NOMO-1 (cell line): ENCODE data around the gene SQOR.

ENCODE experiments used
- DNase-seq, 2 experiments: peaks; one replicate each; lab custom pipeline; 2025; ENCODE audit not compliant: unreplicated experiment in 2 of 2; lab: John Stamatoyannopoulos, UW

SQOR gene

DNA sequence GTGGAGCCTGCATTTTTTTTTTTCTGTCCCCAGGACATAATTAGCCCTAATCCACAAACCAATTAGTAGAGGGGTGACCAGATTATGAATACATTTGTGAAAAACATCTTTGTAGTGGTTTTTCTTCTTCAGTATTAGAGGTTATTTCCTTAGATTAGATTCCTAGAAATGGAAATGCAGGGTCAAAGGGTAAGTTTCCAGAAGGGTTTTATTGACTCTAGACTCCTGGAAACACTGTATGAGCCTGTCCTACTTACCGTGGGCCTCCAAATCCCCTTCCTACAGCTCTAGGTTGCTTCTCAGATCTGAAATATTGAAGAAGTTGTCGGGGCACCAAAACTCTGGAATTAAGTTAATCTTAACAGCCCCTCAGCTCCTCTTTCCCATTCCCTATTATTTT is 22.4 kb downstream of the SQOR start:
- DNase-seq = no peak

DNA sequence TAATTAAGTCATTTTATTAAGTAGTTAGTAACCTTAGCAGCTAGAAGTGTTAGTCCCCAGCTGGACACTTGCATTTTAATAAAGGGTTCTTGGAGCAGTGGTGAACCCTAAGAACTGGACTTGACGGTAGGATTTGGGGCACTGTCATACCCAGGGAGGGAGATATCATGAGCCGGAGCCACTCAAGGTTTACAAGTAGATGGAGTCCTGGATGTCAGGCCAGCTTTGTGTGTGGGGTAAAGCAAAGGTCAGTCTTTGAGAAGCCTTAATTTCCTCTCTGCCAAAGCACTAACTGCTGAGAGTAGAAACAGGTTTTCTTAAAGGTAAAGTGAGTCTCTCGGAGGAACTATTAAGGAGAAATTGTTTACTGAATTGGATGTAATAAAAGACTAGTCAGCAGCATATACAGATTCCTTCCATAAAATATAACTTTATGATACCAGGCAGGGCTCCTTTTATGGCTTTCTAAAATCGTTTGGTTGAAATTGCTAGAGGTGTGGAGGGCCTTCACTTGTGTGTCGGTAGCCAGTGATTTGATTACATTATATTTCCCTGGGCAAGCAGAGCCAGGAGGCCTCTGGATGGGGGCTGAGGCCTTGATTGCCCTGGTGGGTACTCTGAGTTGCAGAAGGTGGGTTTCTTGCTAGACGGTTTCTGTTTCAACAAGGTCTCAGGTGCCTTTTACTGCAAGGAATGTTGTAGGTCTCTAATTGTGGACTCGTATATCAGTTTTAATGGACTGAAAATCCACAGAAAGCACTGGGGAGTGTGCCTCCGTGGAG is 23.1 kb downstream of the SQOR start:
- DNase-seq = no peak

DNA sequence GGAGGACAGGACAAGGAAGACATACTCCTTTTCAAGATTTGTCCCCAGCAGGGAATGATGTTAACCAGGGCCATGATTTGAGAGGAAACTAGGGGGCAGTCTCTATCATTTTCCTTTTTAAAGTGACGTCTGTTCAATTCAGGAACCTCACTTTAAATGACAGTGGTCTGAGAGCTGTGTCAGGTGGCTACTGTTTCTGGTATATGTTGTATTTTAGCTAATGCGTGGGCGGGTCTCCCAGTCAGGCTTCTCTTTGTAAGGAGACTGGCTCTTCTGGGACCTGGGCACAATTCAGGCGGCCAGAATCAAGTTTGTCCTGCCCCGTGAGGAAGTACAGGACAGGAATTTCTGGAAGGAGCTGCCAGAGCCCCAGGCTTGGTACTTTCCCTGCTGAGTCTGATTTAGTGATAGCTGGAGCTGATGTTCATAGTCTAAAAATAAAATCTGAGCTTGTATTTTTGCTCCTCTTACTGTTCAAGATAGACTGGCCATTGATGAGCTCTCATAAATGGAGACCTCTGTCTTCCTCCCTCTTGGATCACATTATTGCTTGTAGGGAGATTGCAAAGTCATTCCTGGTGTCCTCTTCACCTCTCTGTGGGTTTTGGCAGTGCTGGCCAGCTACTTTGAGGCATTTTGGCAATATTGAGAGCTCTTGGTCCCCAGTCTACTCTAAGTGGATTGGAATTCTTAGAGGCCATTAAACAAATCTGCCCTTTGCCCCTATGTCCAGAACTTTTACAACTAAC is 25.6 kb downstream of the SQOR start:
- DNase-seq = no peak

DNA sequence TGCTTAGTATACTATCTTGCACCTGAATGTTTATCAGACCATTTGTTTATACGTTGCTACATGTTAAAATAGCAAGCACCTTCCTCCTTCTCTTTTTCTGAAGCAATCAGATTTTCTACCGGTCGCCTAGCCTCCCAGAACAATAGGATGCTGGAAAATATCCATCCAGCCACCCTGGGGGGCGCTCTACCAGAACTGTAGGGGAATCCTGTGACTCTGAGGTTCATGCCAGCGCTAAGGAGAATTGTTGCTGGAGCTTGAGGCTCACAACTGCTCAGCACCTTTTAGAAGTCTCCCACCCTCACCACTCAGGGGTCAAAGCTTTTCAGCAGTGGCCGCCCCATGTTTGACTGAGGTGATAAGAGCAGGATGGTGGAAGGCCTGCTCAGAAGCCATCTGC is 27.5 kb downstream of the SQOR start:
- no peak for DNase-seq

DNA sequence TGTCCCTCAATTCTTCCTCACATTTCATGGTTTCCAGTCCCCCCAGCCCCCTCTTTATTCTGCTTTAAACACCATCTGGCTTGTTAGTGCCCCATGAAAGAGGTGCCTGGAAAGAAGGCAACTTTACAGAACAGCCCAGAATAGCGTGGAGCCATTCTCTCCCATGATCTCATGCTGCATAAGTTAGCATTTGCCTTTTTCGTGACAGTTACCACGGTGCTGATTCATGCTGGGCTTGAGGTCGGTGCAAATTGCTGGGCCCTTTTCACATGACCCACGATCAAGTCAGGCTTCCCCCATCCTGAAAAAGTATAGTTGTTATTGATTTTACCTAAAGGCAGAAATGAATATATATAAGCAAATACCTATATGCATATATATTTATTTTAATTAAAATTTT is 29.6 kb downstream of the SQOR start:
- peak; percentile 5 to 24 for DNase-seq

DNA sequence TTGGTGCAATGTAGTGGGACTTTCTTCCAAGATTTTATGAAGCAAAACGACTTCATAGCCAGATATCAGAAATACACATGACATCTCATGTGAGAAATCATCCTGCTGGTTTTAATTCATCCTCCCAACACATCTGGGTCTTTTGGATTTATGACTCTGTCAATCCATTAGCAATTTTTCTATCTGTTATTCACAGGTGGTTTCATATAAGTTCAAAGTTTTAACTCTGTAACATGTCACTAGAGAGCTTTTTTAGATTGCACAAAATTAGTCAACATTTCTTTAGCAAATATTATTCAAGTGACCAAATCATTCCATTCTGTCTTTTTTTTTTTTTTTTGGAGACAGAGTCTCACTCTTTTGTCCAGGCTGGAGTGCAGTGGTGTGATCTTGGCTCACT is 30.4 kb downstream of the SQOR start:
- DNase-seq = no peak

DNA sequence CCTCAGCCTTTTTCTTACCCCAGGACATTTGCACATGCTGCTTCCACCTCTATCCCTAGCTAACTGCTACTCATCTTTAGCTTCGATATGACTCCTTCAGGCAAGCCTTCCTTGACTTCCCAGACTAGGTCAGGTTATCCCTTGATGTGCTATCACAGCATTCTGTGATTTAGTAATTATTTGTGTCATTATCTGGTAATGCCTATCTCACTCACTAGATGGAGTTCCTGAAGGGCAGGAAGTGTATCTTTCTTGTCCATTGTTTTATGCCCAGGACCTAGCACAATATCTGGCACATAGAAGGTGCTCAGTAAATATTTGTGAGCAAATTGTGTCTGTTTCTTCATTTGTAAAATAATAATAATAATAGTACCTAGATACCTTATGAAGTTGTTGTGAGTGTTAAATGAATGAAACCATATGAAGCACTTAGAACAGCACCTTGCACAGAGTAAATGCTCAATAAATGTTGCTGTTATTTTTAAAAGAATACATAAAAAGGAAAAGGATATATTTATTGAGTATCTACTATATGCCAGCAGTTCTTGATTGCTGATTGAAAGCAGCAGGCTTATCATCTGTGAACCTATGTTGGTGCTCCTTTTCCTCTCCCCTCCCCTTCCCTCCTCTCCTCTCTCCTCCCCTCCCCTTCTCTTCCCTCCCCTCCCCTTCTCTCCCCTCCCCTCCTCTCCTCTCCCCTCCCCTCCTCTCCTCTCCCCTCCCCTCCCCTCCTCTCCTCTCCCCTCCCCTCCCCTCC is 31.5 kb downstream of the SQOR start:
- DNase-seq = no peak

DNA sequence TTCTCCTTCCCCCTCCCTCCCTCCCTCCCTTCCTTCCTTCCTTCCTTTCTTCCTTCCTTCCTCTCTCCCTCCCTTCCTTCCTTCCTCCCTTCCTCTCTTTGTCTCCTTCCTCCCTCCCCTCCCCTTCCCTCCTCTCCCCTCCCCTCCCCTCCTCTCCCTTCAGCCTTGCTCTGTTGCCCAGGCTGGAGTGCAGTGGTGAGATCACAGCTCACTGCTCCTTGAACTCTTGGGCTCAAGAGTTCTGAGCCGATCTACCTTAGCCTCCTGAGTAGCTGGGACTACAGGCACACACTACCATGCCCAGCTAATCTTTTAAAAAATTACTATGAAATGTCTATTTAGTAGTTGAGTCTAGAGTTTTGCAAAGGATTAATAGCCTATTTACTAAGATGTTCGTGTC is 32.2 kb downstream of the SQOR start:
- no peak for DNase-seq

DNA sequence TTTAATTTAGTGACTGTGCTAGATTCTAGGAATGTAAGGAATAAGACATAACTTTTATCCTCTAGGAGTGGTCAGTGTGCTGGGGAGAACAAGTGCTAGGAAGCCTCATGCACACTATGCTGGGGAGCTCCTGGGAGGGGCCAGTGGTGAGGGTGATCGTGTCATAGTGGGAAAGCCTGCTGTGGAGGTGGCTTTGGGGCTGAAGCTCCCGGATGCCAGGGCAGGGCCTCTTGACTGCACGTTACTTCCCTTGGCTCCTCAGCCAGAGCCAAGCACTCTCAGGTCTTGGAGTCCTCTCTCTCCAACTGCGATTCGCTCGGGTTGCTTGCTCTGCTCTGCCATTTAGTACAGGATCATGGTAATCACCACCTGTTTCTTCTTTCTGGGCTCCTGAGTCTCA is 33.6 kb downstream of the SQOR start:
- no peak for DNase-seq

DNA sequence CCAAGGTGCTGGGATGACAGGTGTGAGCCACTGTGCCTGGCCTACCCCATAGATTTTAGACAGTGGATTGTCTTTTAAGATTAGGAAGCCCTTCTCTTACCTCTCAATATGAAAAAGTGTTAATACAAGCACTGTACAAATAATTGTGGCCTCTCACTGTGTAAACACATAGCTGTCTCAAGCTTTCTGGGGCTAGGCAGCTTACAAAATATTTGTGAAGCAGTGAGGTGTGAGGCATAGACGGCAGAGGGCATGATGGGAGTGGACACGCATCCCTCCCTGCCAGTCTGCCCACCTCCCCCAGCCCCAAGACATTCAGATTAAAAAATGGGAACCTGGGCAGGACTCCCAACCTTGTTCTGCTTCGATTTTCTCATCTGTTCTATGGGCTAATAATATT is 34.6 kb downstream of the SQOR start:
- DNase-seq = no peak

DNA sequence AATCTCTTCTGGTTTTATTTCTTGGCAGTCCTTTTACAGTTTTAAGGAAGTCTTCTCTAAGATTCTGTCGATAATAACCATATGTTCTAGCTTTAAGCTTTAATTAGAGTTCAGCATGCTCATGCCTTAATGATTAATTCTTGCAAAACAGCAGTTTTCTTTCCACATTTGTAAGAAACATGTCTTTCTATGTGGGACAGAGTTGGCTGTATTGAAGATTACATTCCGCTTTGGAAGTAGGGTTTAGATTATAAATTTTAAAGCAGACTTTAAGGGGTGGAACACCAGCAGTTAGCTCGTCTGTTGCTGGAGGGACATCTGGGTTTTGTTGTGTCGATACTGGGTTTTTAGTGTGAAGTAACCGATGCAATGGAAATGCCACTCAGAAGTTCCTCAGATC is 35.3 kb downstream of the SQOR start:
- no peak for DNase-seq

DNA sequence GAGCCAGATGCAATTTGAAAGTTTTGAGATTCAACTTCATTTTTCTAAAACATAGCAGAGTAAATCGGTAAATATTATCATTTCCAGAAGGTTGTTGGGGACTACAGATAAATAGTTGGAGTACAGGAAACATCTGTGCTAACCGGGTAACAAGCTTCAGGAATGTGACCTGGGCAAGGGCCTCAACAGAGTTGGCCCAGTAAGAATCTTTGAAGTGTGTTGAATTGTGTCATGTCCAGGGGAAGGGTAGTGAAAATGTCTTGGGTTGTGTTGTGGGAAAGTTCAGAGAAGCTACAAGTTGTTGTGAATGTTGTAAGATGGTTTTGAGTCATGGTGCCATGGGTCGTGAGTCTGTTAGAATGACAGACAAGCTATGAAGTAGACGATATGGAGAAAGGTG is 35.7 kb downstream of the SQOR start:
- no peak for DNase-seq

DNA sequence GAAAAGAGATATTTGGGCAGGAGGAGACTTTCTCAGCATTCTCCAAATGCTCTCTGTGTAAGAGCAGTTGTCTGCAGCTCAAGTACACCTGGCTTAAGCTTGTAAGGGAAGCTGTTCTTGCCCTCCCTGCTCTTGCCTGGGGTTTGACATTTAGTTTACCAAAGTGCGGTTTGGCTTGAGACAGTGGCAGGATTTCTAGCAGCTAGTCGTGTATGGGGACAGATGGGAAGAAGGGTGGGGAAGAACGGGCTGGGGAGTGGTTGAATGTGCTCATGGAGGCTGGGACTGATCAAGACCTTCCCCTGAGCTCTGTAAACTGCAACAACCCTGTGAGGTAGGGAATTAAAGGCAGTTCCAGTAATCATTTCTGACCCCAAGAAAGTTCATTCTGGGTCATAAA is 39.8 kb downstream of the SQOR start:
- DNase-seq = no peak

DNA sequence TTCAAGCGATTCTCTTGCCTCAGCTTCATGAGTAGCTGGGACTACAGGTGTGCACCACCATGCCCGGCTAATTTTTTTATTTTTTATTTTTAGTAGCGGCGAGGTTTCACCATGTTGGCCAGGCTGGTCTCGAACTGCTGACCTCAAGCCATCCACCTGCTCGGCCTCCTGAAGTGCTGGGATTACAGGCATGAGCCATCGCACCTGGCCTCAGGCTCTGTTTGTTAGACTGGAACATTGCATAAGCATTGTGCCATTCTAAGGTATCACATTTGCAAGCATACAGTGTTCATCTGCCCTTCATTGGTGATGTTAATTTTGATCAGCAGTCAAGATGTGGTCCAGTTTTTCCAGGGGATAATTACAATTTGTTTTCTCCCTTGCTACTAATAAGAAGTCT is 43.0 kb downstream of the SQOR start:
- no peak for DNase-seq

DNA sequence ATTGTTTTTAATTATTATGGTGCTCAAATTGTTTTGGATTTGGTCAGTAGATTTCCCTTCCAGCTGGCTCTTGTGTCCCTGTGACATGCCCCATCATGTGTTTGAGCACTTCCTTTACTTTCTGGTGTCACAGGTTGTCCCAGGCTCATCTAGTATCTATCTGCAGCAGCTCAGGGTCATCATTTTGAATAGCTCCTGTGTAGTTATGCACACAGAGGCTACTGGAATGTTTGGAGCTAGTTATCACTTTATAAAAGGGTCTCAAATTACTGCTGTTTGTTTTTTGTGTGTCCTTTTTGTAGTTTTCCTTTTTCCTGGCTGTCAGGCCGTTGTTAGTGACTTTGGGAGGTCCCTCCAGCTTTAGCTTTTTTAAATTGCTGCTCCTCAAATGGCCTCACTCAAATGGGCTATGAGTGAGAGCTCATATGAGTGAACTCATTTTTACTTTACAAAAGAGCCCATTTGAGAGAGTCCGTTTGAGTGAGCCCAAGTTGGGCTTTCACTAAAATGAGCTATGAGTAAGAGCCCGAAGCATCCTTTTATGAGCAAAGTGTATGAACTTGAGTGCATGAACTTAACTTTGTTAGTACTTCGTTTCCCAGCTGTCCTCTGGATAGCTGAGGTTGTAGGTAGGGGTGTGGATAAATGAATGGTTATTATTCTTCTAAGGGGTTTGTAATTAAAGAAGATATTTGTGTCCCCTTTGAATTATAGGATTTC is 43.8 kb downstream of the SQOR start:
- DNase-seq = no peak

DNA sequence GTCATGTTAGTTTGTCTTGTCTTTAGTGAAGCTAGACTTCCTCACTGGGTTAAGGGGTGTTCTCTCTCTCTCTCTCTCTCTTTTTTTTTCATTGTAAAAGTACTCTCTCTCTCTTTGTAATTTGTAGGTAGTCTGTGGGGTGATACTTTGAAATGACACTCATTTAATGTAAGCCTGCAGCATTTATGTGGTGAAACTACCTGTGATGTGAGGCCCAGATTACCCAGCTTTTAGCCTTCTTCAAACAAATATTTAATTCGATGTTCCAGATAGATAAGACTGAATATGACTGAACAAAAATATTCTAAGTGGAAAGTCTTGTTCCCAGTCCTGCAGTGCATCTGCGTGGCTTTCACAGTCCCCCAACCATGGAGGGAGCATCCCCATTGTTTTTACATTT is 49.7 kb downstream of the SQOR start:
- no peak for DNase-seq

DNA sequence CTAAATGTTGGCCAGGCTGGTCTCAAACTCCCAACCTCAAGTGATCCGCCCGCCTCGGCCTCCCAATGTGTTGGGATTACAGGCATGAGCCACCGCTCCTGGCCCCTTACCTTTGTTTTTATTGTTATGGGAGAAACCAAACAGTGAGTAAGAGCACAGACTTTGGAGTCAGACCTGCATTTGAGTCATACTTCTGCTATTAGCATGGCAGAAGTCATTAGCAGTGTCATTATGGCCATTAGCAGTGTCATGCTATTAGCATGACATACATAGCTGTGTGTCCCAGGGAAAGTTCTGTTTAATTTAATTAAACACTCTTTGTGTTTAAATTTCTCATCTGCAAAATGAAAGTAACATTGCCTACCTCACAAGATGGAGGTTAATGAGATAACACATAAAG is 54.8 kb downstream of the SQOR start:
- no peak for DNase-seq

DNA sequence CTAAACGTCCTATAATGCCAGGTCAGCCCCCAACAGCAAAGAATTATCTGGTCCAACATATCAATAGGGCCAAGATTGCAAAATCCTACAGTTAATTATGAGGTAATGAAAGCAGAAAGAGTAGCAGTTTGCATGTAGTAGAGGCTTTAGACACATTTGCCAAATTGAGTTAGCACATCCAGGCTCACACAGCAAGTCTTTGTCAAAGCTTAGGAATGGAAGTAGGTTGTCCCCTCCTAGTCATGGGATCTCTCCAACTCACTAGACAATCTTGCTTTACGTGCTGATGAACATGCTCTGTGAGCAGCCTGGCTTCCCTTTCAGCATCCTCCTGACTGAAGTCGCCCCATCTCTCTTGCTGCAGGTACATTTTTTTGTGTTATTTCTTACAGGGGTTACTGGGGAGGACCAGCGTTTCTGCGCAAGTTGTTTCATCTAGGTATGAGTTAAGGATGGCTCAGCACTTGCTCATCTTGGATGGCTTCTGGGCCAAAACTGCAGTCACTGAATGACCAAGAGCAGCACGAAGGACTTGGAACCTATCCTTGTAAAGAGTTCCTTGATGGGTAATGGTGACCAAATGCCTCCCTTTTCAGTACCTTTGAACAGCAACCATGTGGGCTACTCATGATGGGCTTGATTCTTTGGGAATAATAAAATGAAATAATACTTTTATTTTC is 55.9 kb downstream of the SQOR start:
- DNase-seq = no peak

DNA sequence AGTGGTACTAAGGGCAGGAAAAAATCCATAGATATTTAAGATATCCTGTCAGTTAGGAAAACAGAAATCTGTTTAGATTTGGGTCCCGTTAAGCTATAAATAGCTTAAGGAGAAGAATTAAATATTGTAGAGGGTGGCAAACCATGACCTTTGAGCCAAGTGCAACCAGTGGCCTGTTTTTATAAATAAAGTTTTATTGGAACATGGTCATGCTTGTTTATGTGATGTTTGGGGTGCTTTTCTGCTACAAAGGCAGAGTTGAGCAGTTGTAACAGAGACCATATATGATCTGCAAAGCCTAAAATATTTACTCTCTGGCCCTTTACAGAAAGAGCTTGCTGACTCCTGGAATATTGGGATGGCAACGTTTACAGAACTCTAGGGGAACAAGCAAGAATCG is 66.3 kb downstream of the SQOR start:
- DNase-seq = no peak

DNA sequence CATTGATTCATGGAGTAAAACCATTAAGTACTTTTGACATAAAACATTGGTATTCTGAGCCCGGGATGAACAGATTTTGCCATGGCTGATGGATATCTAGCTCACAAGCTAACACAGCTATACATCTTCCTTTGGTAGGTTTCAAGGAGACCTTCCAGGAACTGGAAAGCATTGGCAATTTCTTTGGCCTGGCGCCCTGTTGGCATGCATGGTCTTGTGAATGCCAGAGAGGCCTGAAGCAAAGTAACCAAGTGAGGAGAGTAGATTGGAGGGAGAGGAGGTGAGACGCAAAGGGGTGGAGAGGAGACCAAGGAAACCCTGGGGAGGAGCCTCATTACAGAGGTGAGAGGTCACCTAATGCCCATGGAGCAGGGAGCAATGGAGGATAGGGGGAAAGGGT is 67.2 kb downstream of the SQOR start:
- DNase-seq = no peak
